ENCODE measurements around the gene OTOG.

The OTOG gene

GRCh38 chr11:17653611-17654010 is 106.6 kb downstream of the OTOG start:
- no peak for DNase-seq

GRCh38 chr11:17655682-17656081 is 108.6 kb downstream of the OTOG start:
- no peak for DNase-seq

DNA sequence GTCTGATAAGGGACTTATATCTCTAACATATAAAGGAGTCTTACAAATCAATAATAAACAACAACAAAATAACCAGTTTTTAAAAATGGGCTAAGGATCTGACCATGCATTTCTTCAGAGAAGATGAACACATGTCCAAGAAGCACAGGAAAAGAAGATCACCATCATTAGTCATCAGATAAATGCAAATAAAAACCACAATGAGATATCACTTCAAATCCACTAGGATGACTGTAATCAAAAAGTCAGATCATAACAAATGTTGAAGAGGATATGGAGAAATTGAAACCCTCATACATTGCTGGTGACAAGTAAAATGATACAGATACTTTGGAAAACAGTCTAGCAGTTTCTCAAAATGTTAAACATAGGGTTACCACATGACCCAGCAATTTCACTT is 111.2 kb downstream of the OTOG start:
- DNase-seq, result no peak

DNA sequence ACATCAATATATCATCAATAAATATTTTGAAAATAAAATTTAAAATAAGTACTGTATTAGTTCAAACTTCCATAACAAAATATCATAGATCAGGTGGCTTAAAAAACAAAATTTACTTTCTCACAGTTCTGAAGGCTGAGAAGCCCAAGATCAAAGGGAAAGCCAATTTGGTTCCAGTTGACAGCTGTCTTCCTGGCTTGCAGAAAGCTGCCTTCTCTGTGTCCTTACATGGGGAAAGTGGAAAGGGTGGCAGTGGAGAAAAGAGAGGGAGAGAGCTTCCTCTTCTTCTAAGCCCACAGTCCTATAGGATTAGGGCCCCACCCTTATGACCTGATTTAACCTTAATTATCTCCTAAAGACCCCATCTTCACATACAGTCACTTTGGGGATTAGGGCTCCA is 121.1 kb downstream of the OTOG start:
- DNase-seq, result no peak

GRCh38 chr11:17672469-17672868 is 125.4 kb downstream of the OTOG start:
- DNase-seq, result no peak

DNA sequence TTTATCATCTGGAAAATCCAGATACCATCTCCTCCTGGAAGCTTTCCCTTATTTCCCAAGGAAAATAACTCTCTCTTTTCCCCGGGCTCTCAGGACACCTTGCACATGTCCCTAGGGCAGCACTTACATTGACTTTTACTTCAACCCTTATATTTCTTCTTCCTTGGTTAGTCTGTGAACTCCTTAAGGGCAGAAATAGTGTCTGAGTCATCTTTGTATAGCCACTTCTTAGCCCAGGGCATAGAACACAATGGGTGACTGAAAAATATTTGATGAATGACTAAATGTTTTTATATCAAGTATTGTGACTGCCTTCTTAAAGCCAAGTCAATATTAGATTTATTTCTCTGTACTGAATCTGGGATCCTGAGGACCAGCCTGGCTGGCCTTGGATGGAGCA is 126.9 kb downstream of the OTOG start:
- no peak for DNase-seq

DNA sequence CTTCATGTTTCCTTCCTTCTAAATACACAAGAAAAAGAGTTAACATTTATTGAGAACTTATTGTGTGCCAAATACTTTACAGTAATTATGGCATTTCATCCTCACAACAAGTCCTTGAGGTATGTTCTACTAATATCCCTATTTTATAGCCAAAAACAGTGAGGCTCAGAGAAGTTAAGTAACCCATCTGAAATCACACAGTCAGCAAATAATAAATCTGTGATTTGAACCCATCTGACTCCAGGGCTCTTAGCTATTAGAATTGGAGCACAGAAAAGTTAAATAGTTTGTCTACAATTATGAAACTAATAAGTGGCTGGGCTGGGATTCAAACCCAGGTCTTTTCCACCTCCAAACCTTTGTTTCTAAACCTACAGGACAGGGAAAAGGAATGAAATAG is 135.8 kb downstream of the OTOG start:
- no peak for DNase-seq

- no peak for DNase-seq
Measured at GRCh38 chr11:17683377-17684161, 136.5 kb downstream of the OTOG start.

DNA sequence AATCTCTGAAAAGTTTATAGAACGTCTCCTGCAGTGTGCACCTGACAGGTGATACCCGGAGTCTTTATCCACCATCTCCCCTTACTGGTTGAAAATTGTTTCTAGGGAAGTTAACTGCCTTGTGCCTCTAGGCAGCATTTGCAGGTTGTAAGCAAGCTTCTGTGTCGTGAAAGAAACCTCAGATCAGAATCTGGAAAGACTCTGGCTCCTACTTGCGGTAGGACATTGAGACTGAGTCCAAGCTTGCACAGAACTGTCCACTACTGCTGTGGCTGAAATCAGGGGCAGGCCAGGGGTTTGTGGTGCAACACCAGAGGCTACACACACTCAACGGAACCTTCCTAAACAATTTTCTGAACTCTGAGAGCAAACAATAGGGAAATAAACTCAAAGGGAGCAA is 137.5 kb downstream of the OTOG start:
- DNase-seq, result no peak

GRCh38 chr11:17686231-17686980 is 139.3 kb downstream of the OTOG start:
- no peak for DNase-seq

- no peak for DNase-seq
Measured at GRCh38 chr11:17687946-17688670, 141.0 kb downstream of the OTOG start.

DNA sequence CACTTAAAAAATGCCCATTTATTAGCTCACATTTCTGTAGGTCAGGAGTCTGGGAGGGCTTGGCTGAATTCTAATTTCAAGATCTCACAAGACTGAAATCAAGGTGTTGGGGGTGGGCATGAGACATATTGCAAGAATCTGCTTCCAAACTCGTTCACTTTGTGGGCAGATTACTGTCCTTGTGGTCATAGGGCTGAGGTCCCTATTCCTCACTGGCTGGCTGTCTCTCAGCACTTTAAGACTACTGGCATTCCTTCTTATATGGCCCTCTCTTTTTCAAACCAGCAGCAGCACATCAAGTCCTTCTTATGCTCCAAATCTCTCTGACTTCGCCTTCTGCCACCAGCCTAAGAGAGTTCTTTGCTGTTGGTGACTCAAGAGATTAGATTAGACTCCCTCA is 144.5 kb downstream of the OTOG start:
- DNase-seq, result no peak

DNA sequence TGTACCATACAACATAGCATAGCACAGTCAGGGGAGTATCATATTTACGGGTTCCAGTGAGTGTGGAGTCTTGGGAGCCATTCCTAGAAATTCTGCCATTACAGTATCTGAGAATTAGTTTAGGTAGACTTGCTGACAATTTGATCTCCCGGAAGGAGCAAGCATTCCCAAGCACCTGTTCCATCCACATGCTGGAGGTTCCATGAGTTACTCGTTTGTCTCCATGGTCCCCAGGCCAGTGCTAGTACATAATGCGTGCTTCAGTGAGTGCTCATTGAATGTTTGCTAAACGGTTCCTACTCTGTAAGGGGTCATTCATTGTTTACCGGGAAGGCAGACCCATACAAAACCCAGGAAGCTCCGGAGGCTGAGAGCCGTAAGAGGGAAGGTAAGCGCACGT is 144.9 kb downstream of the OTOG start:
- peak; percentile 1 for DNase-seq

DNA sequence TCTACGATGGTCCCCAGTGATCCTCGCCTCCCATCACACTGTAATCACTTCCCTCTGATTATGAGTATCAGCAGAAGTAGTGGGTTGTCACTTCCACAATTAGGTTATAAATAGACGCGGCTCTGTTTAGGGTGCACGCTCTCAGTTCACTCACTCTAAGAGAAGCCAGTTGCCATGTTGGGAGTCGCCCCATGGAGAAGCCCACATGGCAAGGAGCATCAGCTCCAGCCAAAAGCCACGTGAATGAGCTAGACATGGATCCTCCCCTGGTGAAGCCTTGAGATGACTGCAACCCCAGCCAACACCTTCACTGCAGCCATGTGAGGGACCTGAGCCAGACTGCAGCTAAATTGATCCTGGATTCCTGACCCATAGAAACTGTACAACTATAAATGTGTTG is 145.9 kb downstream of the OTOG start:
- no peak for DNase-seq

- no peak for DNase-seq
Measured at GRCh38 chr11:17693531-17693930, 146.5 kb downstream of the OTOG start.

DNA sequence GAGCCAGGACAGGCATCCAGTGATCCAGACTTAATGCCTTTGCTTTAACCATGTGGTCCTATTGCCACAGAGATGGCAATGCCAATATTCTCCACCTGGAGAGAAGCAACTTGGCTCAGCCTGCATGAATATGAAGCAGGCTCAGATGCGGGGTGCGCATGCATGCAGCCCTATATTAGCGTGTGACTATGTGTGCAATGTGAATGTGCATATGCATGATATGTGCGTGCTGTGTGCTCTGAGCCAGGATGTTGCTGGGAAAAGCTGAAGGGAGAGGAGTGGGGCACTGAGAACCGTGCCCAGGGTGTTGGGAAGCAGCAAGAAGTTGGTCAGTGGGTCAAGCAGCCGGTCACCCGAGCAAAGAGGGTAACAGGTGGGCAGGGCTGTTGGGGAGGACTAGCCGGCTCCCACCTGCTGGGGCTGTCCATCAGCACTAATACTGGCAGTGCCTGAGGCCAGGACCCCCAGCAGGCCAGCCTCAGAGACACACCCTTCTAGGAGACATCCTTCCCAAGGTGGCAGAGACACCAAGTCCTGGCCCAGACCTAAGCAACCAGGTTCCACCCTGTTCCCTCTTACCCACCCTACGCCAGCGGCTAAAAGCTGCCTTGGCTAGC is 147.5 kb downstream of the OTOG start:
- no peak for DNase-seq

DNA sequence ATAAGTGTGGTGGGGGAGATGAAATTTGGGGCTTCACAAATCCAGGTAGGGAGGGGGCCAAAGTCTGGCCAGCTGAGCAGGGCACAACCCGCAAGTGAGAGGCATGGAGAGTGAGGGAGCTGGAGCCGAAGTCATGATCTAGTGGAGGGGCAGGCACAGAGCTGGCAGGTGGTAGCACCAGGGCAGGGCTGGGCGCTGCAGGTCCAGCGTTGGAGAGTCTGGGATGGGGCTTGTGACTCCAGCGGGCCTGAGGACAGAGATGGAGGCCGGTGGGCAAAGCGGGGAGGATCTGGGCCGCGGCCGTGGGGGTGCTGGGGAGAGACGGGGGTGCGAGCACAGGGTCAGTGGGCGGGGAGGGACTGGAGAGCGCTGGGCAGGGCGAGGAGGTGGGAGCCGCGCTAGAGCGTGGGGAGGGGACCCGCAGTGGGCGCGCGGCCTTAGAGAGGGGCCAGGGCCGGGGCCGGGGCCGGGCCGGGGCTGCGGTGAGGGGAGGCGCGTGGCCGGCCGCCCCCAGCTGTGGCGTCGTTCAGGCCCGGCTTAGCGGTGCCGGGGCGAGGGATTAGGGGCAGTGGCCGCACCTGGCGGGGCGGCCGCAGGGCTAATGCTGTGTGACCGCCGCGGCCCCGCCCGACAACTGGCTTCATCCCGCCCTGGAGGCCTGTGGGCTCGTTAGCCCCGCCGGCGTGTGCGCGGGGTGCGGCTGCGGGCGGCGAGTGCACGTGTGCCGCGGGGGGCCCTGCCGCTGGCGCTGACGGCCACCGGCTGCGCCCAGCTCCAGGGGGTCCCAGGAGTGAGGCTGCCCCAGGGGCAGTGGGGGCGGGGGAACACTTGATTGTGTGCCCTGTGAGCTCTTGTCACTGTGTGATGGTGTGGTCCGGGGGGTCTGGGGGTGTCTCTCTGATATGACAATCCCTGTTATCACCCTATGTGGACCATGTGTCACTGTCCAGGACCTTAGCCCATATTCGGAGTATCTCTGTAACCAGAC is 148.7 kb downstream of the OTOG start:
- DNase-seq, result no peak

- no peak for DNase-seq
Measured at GRCh38 chr11:17696741-17697140, 149.7 kb downstream of the OTOG start.

All from NCI-H345 (cell line).